Fibroblast of lung (primary cell): ENCODE measurements around the gene HIRIP3. TPM values are rescaled to one million over a fixed set of nuclear protein-coding genes. Genes with fewer than 3 reads are reported as not detected.

Experiments
- DNase-seq, 2 donors: peaks; one replicate each; pipeline versions ENCODE4 v3.0.0 to v3.0.0-alpha.2; 2010; ENCODE audit warnings: low read depth in 2 of 2
- H2AFZ ChIP-seq: 2 replicates; pipeline ENCODE4 v1.5.1; 2012; ENCODE audit warnings: low read length, control low read depth, inconsistent platforms
- H3K27ac ChIP-seq: 2 replicates; pipeline ENCODE4 v1.5.1; 2011; ENCODE audit warnings: low read length, control low read depth; ENCODE audit not compliant: insufficient read depth
- H3K27me3 ChIP-seq: 2 replicates; pipeline ENCODE4 v1.5.1; 2011; ENCODE audit warnings: mild to moderate bottlenecking, low read length; ENCODE audit not compliant: control insufficient read depth, insufficient read depth
- H3K36me3 ChIP-seq: 2 replicates; pipeline ENCODE4 v1.5.1; 2011; ENCODE audit warnings: low read length; ENCODE audit not compliant: control insufficient read depth, insufficient read depth
- H3K4me1 ChIP-seq: 2 replicates; pipeline ENCODE4 v1.5.1; 2011; ENCODE audit warnings: low read length; ENCODE audit not compliant: control insufficient read depth, insufficient read depth; ENCODE audit errors: extremely low read depth
- H3K4me2 ChIP-seq: 2 replicates; pipeline ENCODE4 v1.5.1; 2011; ENCODE audit warnings: low read length, control low read depth; ENCODE audit not compliant: insufficient read depth; ENCODE audit errors: extremely low read depth
- H3K4me3 ChIP-seq, 4 experiments: fragments of 200-600 bp in 1 of 4; sonication (generic) in 1 of 4; replicated peaks in 1 of 4; 2 replicates each; pipeline ENCODE4 v1.5.1; 2011 to 2016; ENCODE audit warnings: low read length in 4 of 4, low read depth in 3 of 4, mild to moderate bottlenecking in 3 of 4, control low read depth in 2 of 4, inconsistent platforms in 1 of 4, mixed read lengths in 1 of 4; ENCODE audit not compliant: insufficient read depth in 1 of 4; ENCODE audit errors: control extremely low read depth in 1 of 4
- H3K79me2 ChIP-seq: 2 replicates; pipeline ENCODE4 v1.5.1; 2012; ENCODE audit warnings: mild to moderate bottlenecking, low read length, inconsistent platforms; ENCODE audit not compliant: control insufficient read depth, insufficient read depth
- H3K9ac ChIP-seq: 2 replicates; pipeline ENCODE4 v1.5.1; 2011; ENCODE audit warnings: mild to moderate bottlenecking, low read length, control low read depth; ENCODE audit not compliant: insufficient read depth
- H3K9me3 ChIP-seq: 2 replicates; pipeline ENCODE4 v1.5.1; 2012; ENCODE audit warnings: low read depth, low read length; ENCODE audit not compliant: control insufficient read depth, insufficient read depth
- H4K20me1 ChIP-seq: 2 replicates; pipeline ENCODE4 v1.5.1; 2011; ENCODE audit warnings: low read length; ENCODE audit not compliant: control insufficient read depth, insufficient read depth; ENCODE audit errors: extremely low read depth
- EZH2 ChIP-seq: IDR thresholded peaks from 2 replicates; pipeline ENCODE4 v1.5.1; 2012; ENCODE audit warnings: low read length, control low read depth, mild to moderate bottlenecking; ENCODE audit errors: missing control alignments
- polyA plus RNA-seq, 2 donors: library from polyadenylated mRNA; depleted of rRNA in 1 of 2; stranded (reverse) in 1 of 2; unstranded in 1 of 2; fragments of >200 nt; gene quantifications; 2 replicates each; pipeline ENCODE4 v1.2.1, GENCODE V29; 2011 to 2012; ENCODE audit warnings: missing spikeins in 1 of 2
- total RNA-seq: library from RNA; depleted of rRNA; stranded (reverse); fragments of >200 nt; gene quantifications from 2 replicates; pipeline ENCODE4 v1.2.1, GENCODE V29; 2014
- TF ChIP-seq, protein P1 (sequence below), 2 donors: IDR thresholded peaks in 1 of 2; conservative IDR thresholded peaks in 1 of 2; 1 replicate in 1 of 2; 2 replicates in 1 of 2; pipeline ENCODE4 v1.5.1; 2011 to 2012; ENCODE audit warnings: low read length in 2 of 2, control low read depth in 1 of 2, inconsistent platforms in 1 of 2, low read depth in 1 of 2, mild to moderate bottlenecking in 1 of 2

Gene HIRIP3
- total and polyA plus RNA-seq, 2 donors (not counting 1 experiment from before 2014, with no cell fraction given), result 3.0 to 7.9 TPM

DNA sequence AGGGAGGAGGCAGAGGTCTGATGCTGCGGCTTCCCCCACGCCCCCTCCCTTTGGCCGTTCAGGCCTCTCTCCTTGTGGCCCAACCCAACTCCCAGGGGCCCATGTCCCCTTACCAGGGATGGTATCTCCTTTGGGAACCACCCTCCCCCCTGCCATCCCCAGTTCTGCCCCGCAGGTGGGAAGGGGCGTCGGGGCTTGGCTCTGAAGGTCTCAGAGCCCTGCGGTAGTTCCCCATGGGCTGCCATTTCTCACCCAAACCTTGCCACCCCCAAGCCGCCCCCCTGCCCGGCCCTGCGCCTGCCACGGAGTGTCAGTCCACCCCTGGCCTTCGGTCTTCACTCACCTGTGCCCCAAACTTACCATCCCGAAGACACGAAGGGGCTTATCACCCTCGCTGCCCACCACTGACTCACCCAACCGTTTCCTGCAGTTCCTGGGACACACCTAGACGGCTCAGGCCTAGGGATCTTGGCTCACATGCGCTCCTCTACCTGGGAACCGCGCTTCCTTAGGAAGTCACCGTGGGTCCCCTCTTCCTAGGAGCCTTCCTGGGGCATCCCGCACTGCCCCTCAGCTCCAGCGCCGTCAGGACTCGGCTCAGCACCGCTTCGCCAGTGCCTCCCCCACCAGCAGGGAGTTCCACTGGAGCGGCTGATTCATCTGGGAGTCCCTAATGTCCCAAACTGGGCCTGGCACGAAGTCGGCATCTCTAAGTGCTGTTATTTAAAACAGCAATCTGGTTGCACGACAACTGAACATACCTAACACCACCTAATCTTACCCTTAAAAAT is 16.5 kb upstream of the HIRIP3 start:
- H3K36me3 ChIP-seq, result no peaks in the 10 kb centered on the region
- no peak overlapping the region for H3K9ac ChIP-seq
- no peaks in the 10 kb centered on the region for H3K79me2 ChIP-seq
- no peaks in the 10 kb centered on the region for H3K4me1 ChIP-seq
- no peak overlapping the region for H2AFZ ChIP-seq
- H3K9me3 ChIP-seq, result no peaks in the 10 kb centered on the region
- H3K27ac ChIP-seq, result no peak overlapping the region
- H4K20me1 ChIP-seq, result no peaks in the 10 kb centered on the region
- H3K27me3 ChIP-seq, result peaks cover 19% of the 10 kb centered on the region
- H3K4me3 ChIP-seq, result no peak overlapping the region
- no peak overlapping the region for H3K4me2 ChIP-seq
- TF ChIP-seq, protein P1, sequence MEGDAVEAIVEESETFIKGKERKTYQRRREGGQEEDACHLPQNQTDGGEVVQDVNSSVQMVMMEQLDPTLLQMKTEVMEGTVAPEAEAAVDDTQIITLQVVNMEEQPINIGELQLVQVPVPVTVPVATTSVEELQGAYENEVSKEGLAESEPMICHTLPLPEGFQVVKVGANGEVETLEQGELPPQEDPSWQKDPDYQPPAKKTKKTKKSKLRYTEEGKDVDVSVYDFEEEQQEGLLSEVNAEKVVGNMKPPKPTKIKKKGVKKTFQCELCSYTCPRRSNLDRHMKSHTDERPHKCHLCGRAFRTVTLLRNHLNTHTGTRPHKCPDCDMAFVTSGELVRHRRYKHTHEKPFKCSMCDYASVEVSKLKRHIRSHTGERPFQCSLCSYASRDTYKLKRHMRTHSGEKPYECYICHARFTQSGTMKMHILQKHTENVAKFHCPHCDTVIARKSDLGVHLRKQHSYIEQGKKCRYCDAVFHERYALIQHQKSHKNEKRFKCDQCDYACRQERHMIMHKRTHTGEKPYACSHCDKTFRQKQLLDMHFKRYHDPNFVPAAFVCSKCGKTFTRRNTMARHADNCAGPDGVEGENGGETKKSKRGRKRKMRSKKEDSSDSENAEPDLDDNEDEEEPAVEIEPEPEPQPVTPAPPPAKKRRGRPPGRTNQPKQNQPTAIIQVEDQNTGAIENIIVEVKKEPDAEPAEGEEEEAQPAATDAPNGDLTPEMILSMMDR (conservative IDR thresholded peaks at IDR 0.05 in 1 of 2, IDR thresholded peaks at IDR 0.05 in 1 of 2; ENCODE audit: low read depth in 1 of 2, low read length in 2 of 2), result no peak
- TF ChIP-seq EZH2, result peak; percentile 46
- DNase-seq, result no peak

DNA sequence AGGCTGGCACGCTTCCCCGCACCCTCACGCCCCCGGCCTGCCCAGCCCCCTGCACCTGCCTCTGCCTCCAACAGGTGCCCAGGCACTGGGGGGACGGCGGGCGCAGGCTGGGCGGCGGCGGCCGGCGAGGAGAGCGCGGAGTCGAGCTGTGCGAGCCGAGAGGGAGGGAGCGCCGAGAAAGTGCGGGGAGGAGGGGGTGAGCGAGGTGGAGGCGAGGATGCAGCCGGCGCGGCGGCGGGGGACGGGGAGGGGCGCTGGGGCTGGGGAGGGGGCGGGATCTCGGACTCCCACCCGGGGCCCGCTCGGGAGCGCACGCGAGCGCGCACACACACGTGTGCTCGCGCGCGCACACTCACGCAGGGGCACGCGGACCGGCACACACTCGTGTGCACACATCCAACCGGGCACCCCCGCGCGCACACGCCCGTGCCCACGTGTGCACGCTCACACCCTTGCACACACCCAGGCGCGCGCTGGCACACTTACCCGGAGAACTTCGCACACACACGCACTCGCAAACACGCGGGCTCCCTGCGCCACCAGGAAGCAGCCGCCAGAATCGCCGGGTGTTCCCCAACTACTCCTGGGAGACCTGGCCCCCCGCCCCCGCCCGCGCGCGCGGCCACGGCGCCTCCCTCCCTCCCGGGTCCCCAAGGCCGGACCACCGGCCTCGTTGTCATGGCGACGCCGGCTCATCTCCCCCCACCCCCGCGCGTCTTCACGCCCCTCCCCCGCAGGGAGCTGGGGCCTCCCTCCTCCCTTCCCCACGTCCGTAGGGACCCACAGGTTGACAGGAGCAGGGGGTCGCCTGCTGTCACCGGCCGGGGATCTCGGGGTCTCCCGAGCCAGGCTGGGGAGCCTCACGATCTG is 15.7 kb upstream of the HIRIP3 start, which contains the start of gene DOC2A:
Gene DOC2A, minus strand, starts transcription at position 184 of the 870 bp plus-strand sequence. CDS start 805 bp downstream, outside the sequence.
- Histone ChIP-seq H3K27me3 (peaks cover 19% of the 10 kb centered on the region), H3K36me3 (peaks cover under 1% of the 10 kb centered on the region), H3K9ac (no peak within 1 kb of the TSS), H3K4me1 (no peaks in the 10 kb centered on the region), H2AFZ (no peak within 1 kb of the TSS), H3K4me2 (peak within 1 kb of the TSS; percentile 64), H3K79me2 (no peaks in the 10 kb centered on the region), H3K4me3 (peak within 1 kb of the TSS in 2 of 4 experiments; percentile 29 to 46), H3K27ac (no peak within 1 kb of the TSS), H3K9me3 (no peaks in the 10 kb centered on the region), H4K20me1 (no peaks in the 10 kb centered on the region)
- no peak for DNase-seq
- TF ChIP-seq EZH2, result peak; percentile 31
- TF ChIP-seq, protein P1 (conservative IDR thresholded peaks at IDR 0.05 in 1 of 2, IDR thresholded peaks at IDR 0.05 in 1 of 2; ENCODE audit: low read depth in 1 of 2, low read length in 2 of 2), result no peak
